Stimulated activated CD4-positive, alpha-beta T cell treated with anti-CD3 and anti-CD28 coated beads, TNF-alpha, amount 100 ng/mL, for 48 hours (primary cell): Measurements from ENCODE around the gene PRPSAP2.

ENCODE experiments used
- DNase-seq, 3 donors: peaks; one replicate each; pipeline ENCODE4 v3.0.0-alpha.2; 2020; ENCODE audit warnings: low read depth in 3 of 3

The PRPSAP2 gene

DNA sequence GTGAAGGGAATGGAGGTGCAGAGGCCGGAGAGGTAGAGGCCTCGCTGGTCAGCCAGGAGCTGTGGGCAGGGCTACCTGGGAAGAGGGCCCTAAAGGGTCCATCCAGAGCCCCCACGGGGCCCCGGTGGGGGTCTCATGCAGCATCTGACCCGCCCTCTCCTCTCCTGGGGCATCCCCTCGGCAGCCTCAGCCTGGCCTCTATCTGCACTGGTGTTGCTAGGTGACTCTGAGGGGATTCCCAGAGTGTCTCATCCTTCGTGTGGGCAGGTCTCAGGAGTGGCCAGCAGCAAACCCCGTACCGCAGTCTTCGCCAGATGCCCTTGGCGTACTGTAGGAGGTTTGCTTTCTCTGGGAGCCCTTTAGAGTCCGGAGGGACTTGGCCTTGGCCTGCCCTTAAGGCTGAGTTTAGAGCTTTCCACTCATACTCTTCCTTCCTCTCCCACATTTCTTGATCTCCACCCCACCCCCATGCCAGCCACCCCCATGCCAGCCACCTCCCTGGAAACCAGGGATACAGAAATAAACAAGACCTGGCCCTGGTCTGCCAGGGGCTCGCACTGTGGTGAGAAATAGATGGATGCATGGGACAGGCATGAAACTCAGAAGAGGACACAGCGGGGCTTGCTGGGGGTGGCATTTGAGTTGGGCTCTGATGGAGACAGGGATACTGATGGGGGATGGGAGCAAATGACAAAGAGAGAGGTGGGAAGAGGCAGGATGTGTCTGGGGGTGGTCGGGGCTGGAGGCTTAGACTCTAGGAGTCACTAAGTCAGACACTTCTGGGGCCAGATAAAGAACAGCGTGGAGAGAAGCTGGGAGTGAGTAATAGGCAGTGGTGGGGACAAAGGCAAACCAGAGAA lies 103.9 kb downstream of the PRPSAP2 start:
- DNase-seq: no peak

DNA sequence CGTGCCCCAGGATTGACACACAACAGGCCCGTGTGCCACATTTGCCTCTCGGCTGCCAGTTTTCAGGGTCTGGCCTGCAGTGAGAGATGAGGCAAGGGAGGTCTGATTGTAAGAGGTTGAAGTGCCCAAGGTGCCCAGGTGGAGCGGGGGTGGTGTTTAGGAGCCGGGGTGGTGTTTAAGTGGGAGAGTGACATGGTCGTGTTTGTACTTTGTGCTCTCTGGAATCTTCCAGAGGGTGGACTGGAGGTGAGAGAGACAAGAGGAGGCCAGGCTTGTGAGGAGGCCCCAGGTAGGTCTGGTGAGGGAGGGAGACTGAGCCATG lies 104.5 kb downstream of the PRPSAP2 start:
- no peak for DNase-seq

DNA sequence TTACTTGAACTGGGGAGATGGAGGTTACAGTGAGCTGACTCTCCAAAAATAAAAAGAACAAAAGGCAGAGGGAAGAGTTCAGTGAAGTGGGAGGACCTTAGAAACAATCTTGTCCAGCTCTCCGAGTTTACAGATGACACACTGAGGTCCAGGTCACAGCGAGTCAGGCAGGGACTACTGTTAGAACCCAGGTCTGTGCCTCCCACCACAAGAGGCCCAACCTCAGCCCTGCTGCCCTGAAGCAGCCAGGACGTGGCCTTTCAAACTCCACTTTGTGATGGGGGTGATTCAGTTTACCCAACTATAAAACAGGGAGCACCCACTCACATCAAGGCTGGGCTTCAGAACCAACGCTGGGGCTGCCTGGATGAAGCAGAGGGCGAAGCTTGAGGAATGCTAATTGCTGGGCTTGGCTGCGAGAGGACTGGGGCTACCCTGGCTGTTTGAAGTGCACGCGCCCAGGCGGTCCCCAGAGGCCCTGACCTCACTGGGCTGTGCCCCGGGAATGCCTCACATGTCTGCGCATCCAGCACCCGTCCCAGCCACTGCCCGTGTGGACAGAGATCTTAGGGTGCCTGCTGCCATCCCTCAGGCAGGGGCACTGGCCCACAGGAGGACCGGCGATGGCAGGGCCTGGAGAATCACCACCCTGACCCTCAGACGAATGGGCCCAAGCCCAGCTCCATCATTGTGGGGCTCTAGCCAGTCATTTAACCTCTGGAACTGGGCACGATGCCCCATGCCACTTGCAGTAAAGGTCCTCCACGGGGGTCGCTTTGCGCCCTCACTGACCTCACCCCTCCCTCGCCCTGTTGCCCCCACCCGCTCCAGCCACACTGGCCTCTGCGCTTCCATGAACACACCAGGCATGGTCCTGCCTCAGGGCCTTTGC lies 105.4 kb downstream of the PRPSAP2 start:
- no peak for DNase-seq

DNA sequence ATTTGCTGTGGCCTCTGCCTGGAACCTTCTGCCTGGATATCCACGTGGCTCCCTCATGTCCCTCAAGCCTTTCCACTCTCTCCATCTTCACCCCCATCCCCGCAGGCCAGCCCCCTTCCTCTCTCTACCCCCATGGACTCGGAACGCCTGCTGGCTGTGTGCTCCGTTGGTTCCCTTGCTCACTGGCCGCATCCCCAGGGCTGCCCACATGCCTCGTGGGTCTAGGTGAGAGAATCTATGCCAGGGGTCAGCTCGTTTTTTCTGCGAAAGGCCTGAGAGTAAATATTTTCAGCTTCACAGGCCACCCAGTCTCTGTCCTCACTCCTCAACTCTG lies 106.1 kb downstream of the PRPSAP2 start:
- no peak for DNase-seq

DNA sequence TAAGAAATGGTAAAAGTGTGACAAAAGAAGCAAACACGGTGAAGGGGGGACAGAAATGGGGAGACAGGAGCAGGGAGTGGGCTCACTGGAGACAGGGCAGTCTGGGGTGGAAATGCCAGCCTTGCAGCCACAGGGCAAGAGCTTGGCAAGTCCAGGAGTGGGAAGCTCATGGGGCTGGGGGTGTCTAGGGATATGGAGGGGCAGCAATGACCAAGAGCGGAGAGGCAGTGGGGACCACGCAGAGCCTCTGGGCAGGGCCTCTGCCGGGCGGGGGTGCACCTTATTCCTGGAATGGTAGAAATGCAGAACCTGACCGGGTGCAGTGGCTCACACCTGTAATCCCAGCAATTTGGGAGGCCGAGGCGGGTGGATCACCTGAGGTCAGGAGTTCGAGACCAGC lies 106.6 kb downstream of the PRPSAP2 start:
- DNase-seq: no peak

DNA sequence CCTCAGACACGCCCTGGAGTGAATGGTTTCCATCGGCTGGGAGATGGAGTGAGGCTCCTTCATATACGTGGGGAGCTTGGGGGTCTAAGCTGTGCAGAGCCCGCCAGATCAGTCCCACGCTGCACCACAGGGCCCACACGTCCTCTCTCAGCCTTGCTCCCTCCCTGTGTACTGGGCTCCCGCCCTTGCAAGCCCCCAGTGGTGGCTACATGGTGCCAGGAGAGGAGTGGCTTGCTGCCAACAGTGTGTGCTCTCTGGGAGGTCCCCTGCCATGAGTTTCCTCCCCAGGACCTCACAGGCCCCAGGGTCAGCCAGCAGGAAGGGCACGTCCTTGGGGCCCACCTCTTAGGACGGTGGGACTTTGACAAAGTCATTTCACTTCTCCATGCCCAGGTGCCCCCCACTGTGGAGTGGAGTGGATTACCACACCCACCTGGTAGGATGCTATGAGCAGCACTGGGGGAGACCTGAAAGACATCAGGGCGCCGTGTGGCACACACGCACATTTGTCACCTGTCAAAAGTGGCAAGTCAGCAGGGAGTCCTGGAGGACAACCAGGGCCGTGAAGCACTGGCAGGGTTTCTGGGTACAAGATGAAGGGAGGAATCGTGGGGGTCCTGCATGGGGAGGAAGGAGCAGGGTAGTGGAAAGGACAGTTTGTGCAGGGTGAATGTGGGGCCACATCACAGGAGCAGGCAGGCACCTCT lies 107.8 kb downstream of the PRPSAP2 start:
- DNase-seq: no peak

DNA sequence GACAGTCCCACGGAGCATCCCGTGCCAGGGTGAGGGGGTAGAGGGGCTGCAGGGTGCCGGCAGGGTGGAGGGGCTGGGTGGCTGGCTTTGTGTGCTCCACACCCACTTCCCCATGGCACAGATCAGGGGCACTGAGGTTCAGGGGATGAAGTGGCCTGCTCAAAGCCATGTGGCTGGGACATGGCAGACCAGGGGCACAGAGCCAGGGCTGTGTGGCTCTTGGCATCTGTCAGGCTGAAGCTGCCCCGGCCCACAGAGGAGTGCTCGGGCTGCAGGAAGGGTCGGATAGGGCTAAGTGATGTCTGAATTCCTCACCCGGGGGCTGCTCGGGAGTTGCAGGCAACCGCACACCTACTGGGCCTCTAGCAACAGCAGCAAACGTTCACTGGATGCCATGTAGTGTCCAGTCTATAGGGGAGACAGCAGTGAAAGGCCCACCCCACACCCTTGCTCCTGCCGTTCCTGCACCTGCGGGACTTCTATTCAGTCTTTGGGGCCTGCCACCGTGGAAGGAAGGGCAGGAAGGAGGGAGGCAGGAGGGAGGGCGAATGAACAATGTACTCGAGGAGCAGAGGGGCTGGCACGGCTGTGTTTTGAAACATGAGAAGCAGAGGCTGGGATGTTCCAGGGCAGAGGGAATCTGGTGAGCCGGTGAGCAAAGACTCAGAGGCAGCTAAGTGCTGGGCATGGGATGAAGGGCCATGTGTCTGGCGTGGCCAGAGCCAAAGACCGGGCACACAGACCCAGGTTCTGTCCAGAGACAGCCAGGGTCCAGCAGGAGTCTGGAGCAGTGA lies 109.1 kb downstream of the PRPSAP2 start:
- no peak for DNase-seq

DNA sequence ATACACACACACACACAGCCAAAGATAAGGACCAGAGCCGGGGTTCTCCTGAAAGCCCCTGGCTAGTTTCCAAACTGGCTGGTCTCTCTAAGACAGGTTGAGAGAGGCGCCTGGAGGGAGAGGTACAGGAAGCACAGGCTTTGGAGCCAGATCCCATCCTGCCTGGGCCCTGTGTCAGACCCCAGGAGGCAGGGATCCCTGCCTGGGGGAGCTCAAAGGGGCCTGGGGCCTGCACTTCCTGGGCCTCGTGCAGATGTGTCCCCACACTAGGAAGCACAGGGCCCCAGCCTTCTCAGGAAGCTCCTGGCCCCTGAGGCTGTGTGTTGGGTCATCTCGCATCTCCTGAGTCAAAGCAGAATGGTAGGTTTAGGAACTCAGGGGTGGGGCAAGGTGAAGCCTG lies 110.0 kb downstream of the PRPSAP2 start:
- DNase-seq: no peak

DNA sequence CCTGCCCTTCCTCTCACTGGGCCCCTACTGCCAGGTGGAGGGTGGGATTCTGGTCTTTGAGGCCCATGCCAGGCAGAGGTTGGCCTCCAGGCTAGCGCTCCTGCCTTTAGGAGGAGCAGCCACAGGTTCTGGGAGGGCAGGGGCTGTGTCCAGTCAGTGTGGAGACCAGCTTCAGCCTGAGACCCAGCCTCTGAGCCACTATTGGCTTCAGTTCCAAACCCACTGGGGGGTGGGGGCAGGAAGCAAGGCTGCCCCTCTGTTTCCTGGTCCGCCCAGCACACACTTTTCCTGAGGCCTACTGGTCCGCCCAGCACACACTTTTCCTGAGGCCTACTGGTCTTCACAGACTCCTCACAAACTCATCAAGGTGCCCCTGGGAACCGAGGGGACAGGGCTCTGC lies 110.4 kb downstream of the PRPSAP2 start:
- no peak for DNase-seq

DNA sequence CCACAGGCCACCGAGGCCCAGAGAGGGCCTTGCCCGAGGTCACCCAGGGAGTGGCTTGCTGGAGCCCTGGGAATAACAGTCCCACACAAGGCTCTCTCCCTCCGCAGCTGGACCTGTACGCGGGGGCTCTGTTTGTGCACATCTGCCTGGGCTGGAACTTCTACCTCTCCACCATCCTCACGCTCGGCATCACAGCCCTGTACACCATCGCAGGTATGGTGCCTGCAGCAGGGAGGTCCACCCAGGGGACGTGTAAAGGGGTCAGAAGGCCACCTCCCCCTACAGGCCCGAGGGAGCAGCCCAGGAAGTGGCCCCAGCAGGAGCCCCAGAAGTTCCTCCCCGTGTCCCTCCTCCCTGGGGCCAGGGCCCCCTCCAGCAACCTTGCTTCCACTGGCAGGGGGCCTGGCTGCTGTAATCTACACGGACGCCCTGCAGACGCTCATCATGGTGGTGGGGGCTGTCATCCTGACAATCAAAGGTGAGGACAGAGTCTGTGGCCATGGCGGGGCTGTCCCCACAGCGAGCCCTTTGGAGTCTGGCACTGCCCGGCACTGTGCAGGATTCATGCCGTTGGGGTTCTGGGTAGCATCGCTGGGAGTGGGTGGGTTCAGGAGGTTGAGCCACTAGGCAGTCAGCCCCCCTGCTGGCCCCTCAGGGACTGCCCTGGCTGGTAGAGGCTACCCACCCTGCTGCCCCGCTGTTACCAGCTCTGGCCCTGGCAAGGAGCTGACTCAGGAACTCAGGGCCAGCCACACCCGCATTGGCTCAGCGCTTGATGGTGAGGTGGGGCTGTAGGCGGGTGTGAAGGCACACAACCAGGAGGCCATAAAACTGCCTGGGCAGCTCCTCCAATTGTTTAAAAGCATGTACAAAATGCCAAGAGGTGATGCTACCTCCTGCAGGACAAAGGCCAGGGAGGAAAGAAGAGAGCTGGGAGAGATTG lies 111.3 kb downstream of the PRPSAP2 start:
- DNase-seq: no peak

DNA sequence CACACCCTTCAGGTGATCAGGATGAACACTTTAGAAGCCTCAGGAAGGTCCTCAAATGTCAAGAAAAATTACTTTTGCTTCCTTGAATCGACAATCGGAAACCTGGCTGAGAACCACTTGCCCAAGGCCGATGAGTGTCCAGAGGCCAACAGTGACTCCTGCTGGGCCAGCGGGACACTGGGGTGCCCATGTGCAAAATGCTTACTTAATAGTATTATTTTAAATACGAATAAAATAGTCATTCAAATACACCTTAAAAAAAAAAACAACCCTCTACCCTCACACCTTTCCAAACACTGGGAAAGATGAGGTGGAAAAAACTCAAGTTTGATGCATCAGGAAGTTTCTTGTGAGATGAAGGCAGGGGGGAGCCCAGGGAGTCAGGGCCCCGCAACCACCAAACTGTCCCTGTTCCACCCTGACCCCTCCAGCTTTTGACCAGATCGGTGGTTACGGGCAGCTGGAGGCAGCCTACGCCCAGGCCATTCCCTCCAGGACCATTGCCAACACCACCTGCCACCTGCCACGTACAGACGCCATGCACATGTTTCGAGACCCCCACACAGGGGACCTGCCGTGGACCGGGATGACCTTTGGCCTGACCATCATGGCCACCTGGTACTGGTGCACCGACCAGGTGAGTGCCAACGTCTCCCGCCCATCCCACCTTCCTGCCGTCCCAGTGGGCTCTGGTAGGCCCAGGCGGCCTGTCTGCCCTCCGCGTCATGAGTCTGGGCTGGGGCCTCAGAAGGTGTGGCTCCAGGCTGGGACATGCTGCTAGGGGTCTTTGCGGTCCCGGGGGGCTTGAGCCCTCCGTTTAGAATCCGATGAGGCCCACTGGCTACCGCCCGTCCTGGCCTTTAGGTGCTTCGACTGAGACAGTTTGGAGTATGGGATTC lies 112.9 kb downstream of the PRPSAP2 start:
- no peak for DNase-seq

DNA sequence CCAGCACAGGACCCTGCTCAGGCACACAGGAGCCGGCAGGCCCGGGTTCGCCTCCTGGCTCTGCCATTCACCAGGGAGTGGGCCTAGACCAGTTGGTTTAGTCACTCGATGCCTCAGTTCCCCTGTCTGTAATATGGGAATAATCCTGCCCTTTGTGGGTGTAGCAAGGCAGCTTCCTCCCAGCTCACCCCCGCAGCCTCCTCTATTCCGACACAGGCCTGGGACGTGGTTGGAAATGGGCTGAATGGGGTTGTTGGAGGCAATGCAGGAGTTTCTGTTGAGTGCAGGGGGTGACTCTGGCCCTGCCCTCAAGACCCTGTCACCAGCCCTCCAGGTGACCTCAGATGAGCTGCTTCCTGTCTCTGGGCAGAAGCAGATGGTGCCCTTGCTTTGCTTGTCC lies 113.9 kb downstream of the PRPSAP2 start:
- DNase-seq: no peak

DNA sequence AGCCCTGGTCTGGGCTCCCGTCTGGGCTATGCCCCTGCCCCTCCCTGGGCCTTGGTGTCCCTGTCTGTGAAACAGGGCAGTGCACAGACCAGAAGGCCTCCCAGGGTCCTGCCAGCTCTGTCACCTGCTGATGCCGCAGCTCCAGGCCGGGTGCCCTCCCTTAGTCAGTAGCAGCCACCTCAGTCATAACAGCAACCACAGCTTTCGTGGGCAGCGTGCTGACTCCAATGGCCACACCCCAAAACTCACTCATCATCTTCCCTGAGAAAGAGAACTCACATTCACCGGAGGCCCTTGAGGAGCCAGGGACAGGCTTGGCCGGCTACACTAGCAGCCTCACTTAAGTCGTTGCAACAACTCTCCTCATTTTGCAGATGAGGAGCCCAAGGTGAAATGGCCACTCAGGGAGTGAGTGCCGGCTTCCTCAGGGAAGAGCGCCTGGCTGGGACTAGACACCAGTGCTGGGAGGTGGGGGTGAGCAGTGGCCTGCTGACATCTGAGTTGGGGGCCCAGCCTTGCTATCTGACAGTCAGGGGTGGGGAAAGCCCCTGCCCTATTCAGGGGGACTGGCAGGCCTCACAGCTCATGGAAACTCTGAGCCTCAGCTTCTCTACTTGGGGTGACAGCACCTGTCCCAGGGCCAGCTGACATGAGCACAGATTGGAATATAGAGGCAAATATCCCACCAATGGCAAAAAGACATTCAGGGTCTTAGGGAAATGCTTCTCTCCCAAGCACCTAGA lies 116.6 kb downstream of the PRPSAP2 start:
- DNase-seq: peak; percentile 20 to 41 (median 34)

DNA sequence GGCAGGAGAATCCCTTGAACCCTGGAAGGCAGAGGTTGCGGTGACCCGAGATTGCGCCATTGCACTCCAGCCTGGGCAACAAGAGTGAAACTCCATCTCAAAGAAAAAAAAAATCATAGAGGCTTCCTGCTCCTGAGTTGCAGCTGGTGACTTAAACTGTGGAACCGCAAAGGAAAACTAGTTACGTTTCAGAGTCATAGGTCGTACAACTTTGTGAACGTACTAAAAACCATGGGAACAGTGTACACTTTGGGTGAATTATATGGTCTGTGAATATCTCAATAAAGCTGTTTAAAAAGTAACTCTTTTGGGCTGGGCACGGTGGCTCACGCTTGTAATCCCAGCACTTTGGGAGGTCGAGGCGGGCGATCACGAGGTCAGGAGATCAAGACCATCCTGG lies 117.7 kb downstream of the PRPSAP2 start:
- no peak for DNase-seq

DNA sequence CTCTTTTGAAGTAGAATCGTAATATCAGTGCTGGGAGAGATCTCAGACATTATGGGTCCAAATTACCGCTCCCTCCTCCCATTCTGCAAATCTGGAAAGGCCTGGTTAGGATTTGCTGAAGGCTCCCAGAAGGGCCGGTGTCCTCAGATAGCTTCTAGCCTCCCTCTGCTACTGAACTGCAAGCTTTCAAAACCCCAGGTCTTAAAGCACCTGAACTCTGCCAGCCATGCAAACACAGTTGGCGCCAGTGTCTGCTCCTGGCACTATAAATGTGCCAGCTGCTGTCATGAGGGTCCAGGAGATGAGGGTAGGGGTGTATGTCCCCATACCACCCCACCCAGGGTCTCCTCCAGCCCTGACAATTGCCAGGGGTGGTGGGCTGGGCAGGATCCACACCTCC lies 118.3 kb downstream of the PRPSAP2 start:
- no peak for DNase-seq

DNA sequence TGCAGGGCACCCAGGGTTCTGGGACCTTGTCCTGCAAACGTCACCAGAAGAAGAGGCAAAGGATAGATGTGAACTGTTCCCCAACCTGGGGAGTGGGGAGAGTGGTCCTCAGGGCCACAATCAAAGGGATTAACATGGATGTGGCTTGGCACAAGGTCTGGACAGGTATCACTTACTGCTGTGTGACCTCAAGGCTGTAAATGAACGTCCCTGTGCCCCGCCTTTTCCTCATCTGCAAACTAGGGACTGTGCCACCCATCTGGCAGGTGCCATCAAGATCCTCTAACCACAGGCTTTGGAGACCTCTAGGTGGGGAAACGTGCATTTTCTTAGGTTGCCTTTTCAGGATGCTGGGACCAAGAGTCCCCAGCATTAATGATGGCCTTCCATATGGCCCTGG lies 119.1 kb downstream of the PRPSAP2 start:
- no peak for DNase-seq

DNA sequence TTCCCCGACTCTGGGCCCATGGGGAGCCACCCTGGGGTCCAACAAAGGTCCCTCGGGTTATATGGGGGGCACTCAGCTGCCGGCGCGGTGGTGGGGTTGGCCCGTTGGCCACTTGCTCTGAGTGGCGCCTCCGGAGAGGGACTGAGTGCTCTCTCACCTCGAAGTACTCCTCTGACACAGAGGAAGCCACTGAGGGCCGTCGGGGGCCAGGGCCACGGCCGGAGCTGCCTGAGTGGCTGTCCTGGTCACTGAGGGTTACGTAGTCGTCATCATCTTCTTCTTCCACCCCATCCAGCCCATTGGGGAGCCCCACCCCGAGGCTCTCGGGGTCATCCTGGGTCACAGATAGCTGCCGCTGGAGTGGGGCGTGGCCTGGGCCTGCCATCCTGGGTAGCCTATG lies 119.7 kb downstream of the PRPSAP2 start:
- DNase-seq: no peak

DNA sequence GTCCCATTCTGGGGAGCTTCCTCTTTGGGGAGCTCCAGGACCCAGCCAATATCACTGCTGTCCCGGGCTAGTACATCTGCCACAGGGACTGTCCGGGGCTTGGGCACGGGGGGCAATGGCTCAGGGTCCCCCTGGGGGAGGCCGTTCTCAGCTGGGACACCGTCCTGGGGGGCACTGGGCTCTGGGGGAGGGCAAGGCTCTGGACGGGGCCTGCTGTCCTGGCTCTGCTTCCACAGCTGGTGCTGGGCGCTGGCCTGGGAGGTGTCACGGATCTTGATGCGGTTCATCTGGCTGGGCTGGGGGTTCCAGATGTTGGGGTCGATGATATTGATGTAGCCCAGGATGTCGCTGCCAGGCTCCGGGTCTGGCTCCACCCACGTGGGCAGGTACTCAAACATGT lies 120.1 kb downstream of the PRPSAP2 start:
- DNase-seq: no peak

DNA sequence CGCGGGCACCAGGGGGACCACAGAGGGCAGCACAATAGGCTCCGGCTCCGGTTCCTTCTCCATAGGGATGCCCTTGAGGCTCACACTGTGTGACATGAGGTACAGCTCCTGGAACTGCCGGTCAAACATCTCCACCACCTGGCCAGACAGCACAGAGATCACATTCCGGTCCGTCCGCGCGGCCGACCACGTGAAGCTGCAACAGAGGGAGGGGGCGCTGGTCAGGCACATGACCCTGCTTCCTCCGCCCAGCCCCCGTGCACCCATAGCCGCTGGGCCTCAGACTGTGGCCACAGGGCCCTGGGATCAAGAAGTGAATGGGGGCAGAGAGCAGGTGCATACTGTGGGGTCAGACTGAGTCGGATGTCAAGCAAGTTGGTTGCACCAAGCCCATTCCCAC lies 120.7 kb downstream of the PRPSAP2 start:
- DNase-seq: no peak
